HCT116 (cell line): Measurements from ENCODE around the gene NEDD4L.
A peak's percentile ranks its signal among the peaks of the same experiment; 100 is the strongest.

Experiments used
- EZH2 ChIP-seq: fragments of 200-600 bp; sonication (generic); IDR thresholded peaks from 2 replicates; pipeline ENCODE4 v1.6.1; 2017; ENCODE audit warnings: antibody characterized with exemption, mixed run types
- EZH2phosphoT487 ChIP-seq: fragments of 200-600 bp; IDR thresholded peaks from 2 replicates; pipeline ENCODE4 v1.6.1; 2018; ENCODE audit warnings: antibody characterized with exemption, borderline replicate concordance
- MAX ChIP-seq: IDR thresholded peaks from 2 replicates; pipeline ENCODE4 v1.6.1; 2012
- POLR2AphosphoS5 ChIP-seq: IDR thresholded peaks from 2 replicates; pipeline ENCODE4 v1.6.1; 2011; ENCODE audit warnings: mild to moderate bottlenecking, low read depth, low read length, moderate library complexity
- SP1 ChIP-seq: IDR thresholded peaks from 2 replicates; pipeline ENCODE4 v1.6.1; 2012; ENCODE audit warnings: low read depth
- TF ChIP-seq, protein P1 (sequence below): IDR thresholded peaks from 2 replicates; pipeline ENCODE4 v1.6.1; 2011; ENCODE audit warnings: mild to moderate bottlenecking, low read length, moderate library complexity; ENCODE audit not compliant: insufficient replicate concordance; ENCODE audit errors: extremely low read depth
- TF ChIP-seq, protein P2 (sequence below), 3 experiments: fragments of 200-600 bp in 1 of 3; sonication (generic) in 1 of 3; IDR thresholded peaks in 2 of 3; conservative IDR thresholded peaks in 1 of 3; 2 replicates each; pipeline ENCODE4 v1.5.1; 2012 to 2017; ENCODE audit warnings: low read depth in 2 of 3, low read length in 2 of 3, antibody characterized with exemption in 1 of 3, borderline replicate concordance in 1 of 3, control low read depth in 1 of 3, mild to moderate bottlenecking in 1 of 3, mixed read lengths in 1 of 3, mixed run types in 1 of 3, moderate library complexity in 1 of 3; ENCODE audit not compliant: insufficient read depth in 1 of 3

DNA sequence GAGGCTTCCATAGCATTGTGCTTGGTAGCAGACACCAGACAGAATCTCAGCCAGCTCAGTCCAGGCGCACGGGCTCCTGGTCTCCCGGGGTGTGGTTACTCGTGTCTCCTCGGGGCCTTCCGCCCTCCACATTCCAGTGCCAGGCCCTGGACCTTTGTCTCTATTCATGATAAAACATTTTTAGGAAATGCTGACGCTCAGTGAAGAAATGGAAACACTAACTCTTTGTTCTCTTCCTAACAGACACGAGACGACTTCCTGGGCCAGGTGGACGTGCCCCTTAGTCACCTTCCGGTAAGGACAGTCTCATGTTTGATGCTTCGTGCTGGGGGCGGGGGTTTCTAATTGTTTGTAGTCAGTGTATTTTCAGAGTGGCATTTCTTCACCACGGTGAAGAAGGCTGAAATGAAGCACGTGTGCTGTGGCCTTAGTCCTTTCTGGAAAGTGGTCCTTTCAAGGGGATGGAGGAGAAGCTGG, 271.8 kb downstream of the NEDD4L start:
- TF ChIP-seq EZH2 (no peak), MAX (peak; percentile 75), EZH2phosphoT487 (no peak), POLR2AphosphoS5 (no peak), SP1 (peak; percentile 69)
- TF ChIP-seq, protein P1, sequence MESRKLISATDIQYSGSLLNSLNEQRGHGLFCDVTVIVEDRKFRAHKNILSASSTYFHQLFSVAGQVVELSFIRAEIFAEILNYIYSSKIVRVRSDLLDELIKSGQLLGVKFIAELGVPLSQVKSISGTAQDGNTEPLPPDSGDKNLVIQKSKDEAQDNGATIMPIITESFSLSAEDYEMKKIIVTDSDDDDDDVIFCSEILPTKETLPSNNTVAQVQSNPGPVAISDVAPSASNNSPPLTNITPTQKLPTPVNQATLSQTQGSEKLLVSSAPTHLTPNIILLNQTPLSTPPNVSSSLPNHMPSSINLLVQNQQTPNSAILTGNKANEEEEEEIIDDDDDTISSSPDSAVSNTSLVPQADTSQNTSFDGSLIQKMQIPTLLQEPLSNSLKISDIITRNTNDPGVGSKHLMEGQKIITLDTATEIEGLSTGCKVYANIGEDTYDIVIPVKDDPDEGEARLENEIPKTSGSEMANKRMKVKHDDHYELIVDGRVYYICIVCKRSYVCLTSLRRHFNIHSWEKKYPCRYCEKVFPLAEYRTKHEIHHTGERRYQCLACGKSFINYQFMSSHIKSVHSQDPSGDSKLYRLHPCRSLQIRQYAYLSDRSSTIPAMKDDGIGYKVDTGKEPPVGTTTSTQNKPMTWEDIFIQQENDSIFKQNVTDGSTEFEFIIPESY, result no peak
- TF ChIP-seq, protein P2, sequence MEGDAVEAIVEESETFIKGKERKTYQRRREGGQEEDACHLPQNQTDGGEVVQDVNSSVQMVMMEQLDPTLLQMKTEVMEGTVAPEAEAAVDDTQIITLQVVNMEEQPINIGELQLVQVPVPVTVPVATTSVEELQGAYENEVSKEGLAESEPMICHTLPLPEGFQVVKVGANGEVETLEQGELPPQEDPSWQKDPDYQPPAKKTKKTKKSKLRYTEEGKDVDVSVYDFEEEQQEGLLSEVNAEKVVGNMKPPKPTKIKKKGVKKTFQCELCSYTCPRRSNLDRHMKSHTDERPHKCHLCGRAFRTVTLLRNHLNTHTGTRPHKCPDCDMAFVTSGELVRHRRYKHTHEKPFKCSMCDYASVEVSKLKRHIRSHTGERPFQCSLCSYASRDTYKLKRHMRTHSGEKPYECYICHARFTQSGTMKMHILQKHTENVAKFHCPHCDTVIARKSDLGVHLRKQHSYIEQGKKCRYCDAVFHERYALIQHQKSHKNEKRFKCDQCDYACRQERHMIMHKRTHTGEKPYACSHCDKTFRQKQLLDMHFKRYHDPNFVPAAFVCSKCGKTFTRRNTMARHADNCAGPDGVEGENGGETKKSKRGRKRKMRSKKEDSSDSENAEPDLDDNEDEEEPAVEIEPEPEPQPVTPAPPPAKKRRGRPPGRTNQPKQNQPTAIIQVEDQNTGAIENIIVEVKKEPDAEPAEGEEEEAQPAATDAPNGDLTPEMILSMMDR (IDR thresholded peaks at IDR 0.05 in 2 of 3, conservative IDR thresholded peaks at IDR 0.05 in 1 of 3; ENCODE audit: borderline replicate concordance in 1 of 3, insufficient read depth in 1 of 3, low read depth in 2 of 3, low read length in 2 of 3), result no peak
